Loucy (cell line): ENCODE data around the gene FARS2.

Experiments
- H2AFZ ChIP-seq: fragments of 200-600 bp; sonication (generic); 2 replicates; pipeline ENCODE4 v1.6.0; 2016; ENCODE audit warnings: antibody characterized with exemption, mild to moderate bottlenecking, low read length, moderate library complexity
- H3F3A ChIP-seq: fragments of 200-600 bp; 2 replicates; pipeline ENCODE4 v1.6.0; 2016; ENCODE audit warnings: antibody characterized with exemption, low read depth, mild to moderate bottlenecking
- H3K27me3 ChIP-seq: fragments of 200-600 bp; sonication (generic); 2 replicates; pipeline ENCODE4 v1.6.1; 2014; ENCODE audit warnings: low read length, mild to moderate bottlenecking; ENCODE audit not compliant: insufficient read depth, poor library complexity, severe bottlenecking
- H3K36me3 ChIP-seq: fragments of 200-600 bp; sonication (generic); 2 replicates; pipeline ENCODE4 v1.6.1; 2016; ENCODE audit warnings: low read length; ENCODE audit not compliant: insufficient read depth
- H3K4me1 ChIP-seq: fragments of 200-600 bp; sonication (generic); 2 replicates; pipeline ENCODE4 v1.5.1; 2014; ENCODE audit warnings: low read length, mild to moderate bottlenecking; ENCODE audit not compliant: insufficient read depth, poor library complexity, severe bottlenecking
- H3K4me2 ChIP-seq: fragments of 200-600 bp; sonication (generic); 2 replicates; pipeline ENCODE4 v1.6.0; 2014; ENCODE audit warnings: antibody characterized with exemption, low read length, low read depth, mild to moderate bottlenecking; ENCODE audit not compliant: poor library complexity, severe bottlenecking
- H3K4me3 ChIP-seq: fragments of 200-600 bp; sonication (generic); 2 replicates; pipeline ENCODE4 v1.5.1; 2014; ENCODE audit warnings: low read length, mild to moderate bottlenecking, mixed read lengths; ENCODE audit not compliant: poor library complexity, severe bottlenecking
- H3K79me2 ChIP-seq: fragments of 200-600 bp; sonication (generic); 2 replicates; pipeline ENCODE4 v1.6.1; 2014; ENCODE audit warnings: low read length; ENCODE audit not compliant: insufficient read depth
- H3K9ac ChIP-seq: fragments of 200-600 bp; sonication (generic); 2 replicates; pipeline ENCODE4 v1.6.0; 2014; ENCODE audit warnings: mild to moderate bottlenecking, low read depth, low read length, moderate library complexity; ENCODE audit not compliant: poor library complexity, severe bottlenecking
- H3K9me2 ChIP-seq: fragments of 200-600 bp; sonication (generic); replicated peaks from 2 replicates; pipeline ENCODE4 v1.6.1; 2016; ENCODE audit warnings: low read depth, low read length, mixed read lengths
- H3K9me3 ChIP-seq: fragments of 200-600 bp; sonication (generic); 2 replicates; pipeline ENCODE4 v1.6.1; 2014; ENCODE audit warnings: mild to moderate bottlenecking, antibody characterized with exemption, low read length, low read depth; ENCODE audit not compliant: insufficient read depth
- H4K20me1 ChIP-seq: fragments of 200-600 bp; sonication (generic); 2 replicates; pipeline ENCODE4 v1.6.0; 2014; ENCODE audit warnings: antibody characterized with exemption, low read length, mild to moderate bottlenecking; ENCODE audit not compliant: insufficient read depth, poor library complexity, severe bottlenecking
- EZH2phosphoT487 ChIP-seq: fragments of 200-600 bp; IDR thresholded peaks from 2 replicates; pipeline ENCODE4 v1.6.1; 2018; ENCODE audit warnings: antibody characterized with exemption, mild to moderate bottlenecking, moderate library complexity, borderline replicate concordance
- TF ChIP-seq, protein P1 (sequence below): fragments of 200-600 bp; sonication (generic); conservative IDR thresholded peaks from 2 replicates; pipeline ENCODE4 v1.5.1; 2014; ENCODE audit warnings: mild to moderate bottlenecking, antibody characterized with exemption, low read length

The FARS2 gene

DNA sequence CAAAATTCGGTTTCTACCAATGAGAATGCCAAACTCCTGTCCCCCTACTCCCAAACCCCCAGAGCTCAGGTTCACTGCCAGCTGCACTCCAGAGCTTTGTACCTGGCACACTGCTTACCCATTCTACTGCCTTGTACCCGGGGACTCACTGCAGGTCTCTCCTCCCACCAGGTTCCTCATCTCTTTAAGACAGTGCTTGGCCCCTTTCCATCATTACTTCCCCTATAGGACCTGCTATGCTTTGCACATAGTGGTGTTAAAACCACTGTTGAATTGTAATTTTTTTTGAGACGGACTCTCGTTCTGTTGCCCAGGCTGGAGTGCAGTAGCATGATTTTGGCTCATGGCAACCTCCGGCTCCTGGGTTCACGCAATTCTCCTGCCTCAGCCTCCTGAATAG, 26.4 kb upstream of the FARS2 start:
- Histone ChIP-seq H3K4me3 (no peak overlapping the region), H3K79me2 (no peaks in the 10 kb centered on the region), H3K4me2 (no peak overlapping the region), H3K27me3 (no peaks in the 10 kb centered on the region), H3K9ac (no peak overlapping the region), H2AFZ (no peak overlapping the region), H3K9me2 (no peaks in the 10 kb centered on the region), H3F3A (no peaks in the 10 kb centered on the region), H4K20me1 (no peaks in the 10 kb centered on the region), H3K4me1 (no peaks in the 10 kb centered on the region), H3K36me3 (no peaks in the 10 kb centered on the region; the same call in 1 of the 2 replicates), H3K9me3 (no peaks in the 10 kb centered on the region)
- TF ChIP-seq EZH2phosphoT487: no peak
- TF ChIP-seq, protein P1, sequence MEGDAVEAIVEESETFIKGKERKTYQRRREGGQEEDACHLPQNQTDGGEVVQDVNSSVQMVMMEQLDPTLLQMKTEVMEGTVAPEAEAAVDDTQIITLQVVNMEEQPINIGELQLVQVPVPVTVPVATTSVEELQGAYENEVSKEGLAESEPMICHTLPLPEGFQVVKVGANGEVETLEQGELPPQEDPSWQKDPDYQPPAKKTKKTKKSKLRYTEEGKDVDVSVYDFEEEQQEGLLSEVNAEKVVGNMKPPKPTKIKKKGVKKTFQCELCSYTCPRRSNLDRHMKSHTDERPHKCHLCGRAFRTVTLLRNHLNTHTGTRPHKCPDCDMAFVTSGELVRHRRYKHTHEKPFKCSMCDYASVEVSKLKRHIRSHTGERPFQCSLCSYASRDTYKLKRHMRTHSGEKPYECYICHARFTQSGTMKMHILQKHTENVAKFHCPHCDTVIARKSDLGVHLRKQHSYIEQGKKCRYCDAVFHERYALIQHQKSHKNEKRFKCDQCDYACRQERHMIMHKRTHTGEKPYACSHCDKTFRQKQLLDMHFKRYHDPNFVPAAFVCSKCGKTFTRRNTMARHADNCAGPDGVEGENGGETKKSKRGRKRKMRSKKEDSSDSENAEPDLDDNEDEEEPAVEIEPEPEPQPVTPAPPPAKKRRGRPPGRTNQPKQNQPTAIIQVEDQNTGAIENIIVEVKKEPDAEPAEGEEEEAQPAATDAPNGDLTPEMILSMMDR: no peak

DNA sequence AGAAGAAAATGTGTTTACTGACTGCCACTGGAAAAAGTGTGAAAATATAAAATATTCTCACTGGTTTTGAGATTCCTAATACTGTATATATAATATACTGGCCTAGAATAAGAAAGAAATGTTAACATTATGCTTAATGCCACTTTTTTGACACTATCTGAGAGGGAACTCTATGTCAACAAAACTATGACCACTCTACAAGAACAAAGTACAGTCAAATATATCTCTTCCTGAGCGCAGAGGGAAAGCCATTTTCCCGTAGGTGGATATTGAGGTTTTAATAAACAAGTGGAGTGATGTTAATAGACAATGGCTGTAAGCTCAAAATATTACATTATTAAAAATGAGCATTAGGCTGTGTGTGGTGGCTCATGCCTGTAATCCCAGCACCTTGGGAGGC, 25.5 kb upstream of the FARS2 start:
- Histone ChIP-seq H3K4me2 (no peak overlapping the region), H3K36me3 (no peaks in the 10 kb centered on the region; the same call in 1 of the 2 replicates), H3K9me2 (no peaks in the 10 kb centered on the region), H3K27me3 (no peaks in the 10 kb centered on the region), H3F3A (no peaks in the 10 kb centered on the region), H4K20me1 (no peaks in the 10 kb centered on the region), H3K9ac (no peak overlapping the region), H3K4me1 (no peaks in the 10 kb centered on the region), H3K4me3 (no peak overlapping the region), H3K9me3 (no peaks in the 10 kb centered on the region), H2AFZ (no peak overlapping the region), H3K79me2 (no peaks in the 10 kb centered on the region)
- TF ChIP-seq, protein P1: no peak
- TF ChIP-seq EZH2phosphoT487: no peak

DNA sequence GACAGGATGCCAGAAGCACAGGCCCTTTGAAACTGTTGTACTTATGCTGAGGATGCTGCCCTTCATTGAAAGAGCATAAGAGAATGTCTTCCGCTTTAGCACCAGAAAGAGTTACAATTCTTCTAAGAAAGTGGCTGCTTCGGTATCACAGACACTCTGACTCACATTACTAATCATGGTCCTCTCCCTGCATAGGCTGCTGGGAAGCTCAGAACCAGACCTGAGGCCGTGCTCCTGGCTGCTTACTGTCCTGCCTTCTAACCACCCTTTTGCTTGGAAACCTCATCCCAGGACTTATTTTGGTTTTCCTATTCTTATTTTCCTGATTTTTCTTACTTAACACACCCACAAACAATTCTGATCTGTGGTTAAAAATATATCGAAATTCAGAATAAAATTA, 23.5 kb upstream of the FARS2 start:
- H3K4me2 ChIP-seq: no peak overlapping the region
- H3K4me1 ChIP-seq: no peaks in the 10 kb centered on the region
- TF ChIP-seq EZH2phosphoT487: no peak
- TF ChIP-seq, protein P1: no peak
- no peak overlapping the region for H3K9ac ChIP-seq
- no peaks in the 10 kb centered on the region for H3K79me2 ChIP-seq
- H3K36me3 ChIP-seq: no peaks in the 10 kb centered on the region; the same call in 1 of the 2 replicates
- H2AFZ ChIP-seq: no peak overlapping the region
- H4K20me1 ChIP-seq: no peaks in the 10 kb centered on the region
- H3K27me3 ChIP-seq: no peaks in the 10 kb centered on the region
- no peaks in the 10 kb centered on the region for H3K9me3 ChIP-seq
- H3K4me3 ChIP-seq: no peak overlapping the region
- no peaks in the 10 kb centered on the region for H3K9me2 ChIP-seq
- no peaks in the 10 kb centered on the region for H3F3A ChIP-seq
